GM12892 (cell line): ENCODE measurements around the gene PTPRK.

Source experiments
- DNase-seq: peaks from one replicate; pipeline ENCODE4 v3.0.0; 2011; ENCODE audit not compliant: insufficient read length
- FAIRE-seq: peaks from 2 replicates; lab custom pipeline; 2011; peaks lifted over from hg19 to GRCh38; lab: Jason Lieb, UNC
- POLR2A ChIP-seq: IDR thresholded peaks from 2 replicates; pipeline ENCODE4 v1.6.1; 2011; ENCODE audit warnings: low read depth, low read length, control low read depth
- POLR2AphosphoS5 ChIP-seq: IDR thresholded peaks from 2 replicates; pipeline ENCODE4 v1.6.1; 2011; ENCODE audit warnings: low read depth, low read length, control low read depth
- TAF1 ChIP-seq: IDR thresholded peaks from 2 replicates; pipeline ENCODE4 v1.6.1; 2011; ENCODE audit warnings: low read depth, mild to moderate bottlenecking, control low read depth, low read length, borderline replicate concordance

The PTPRK gene

GRCh38 chr6:128252341-128253176 is 267.8 kb downstream of the PTPRK start:
- FAIRE-seq, result no peak
- TF ChIP-seq POLR2A (no peak), POLR2AphosphoS5 (no peak), TAF1 (no peak)
- no peak for DNase-seq

GRCh38 chr6:128251445-128252340 is 268.7 kb downstream of the PTPRK start:
- FAIRE-seq (no peak), DNase-seq (no peak)
- TF ChIP-seq POLR2AphosphoS5 (no peak), TAF1 (no peak), POLR2A (no peak)

GRCh38 chr6:128250370-128251070 is 269.9 kb downstream of the PTPRK start:
- FAIRE-seq, result no peak
- TF ChIP-seq POLR2A, result no peak
- no peak for TF ChIP-seq TAF1
- TF ChIP-seq POLR2AphosphoS5, result no peak
- no peak for DNase-seq

GRCh38 chr6:128249429-128249828 is 271.0 kb downstream of the PTPRK start:
- FAIRE-seq (no peak), DNase-seq (no peak)
- TF ChIP-seq POLR2AphosphoS5, result no peak
- no peak for TF ChIP-seq POLR2A
- no peak for TF ChIP-seq TAF1

- FAIRE-seq (no peak), DNase-seq (no peak)
- TF ChIP-seq TAF1 (no peak), POLR2AphosphoS5 (no peak), POLR2A (no peak)
These were observed 273.7 kb downstream of the PTPRK start for GRCh38 chr6:128246472-128247260.

- DNase-seq (no peak), FAIRE-seq (no peak)
- TF ChIP-seq POLR2A (no peak), TAF1 (no peak), POLR2AphosphoS5 (no peak)
These were observed 275.5 kb downstream of the PTPRK start for GRCh38 chr6:128244751-128245405.

GRCh38 chr6:128242765-128243403 is 277.5 kb downstream of the PTPRK start:
- DNase-seq (no peak), FAIRE-seq (no peak)
- TF ChIP-seq POLR2AphosphoS5 (no peak), TAF1 (no peak)

- no peak for TF ChIP-seq POLR2A
- no peak for TF ChIP-seq TAF1
- no peak for TF ChIP-seq POLR2AphosphoS5
- DNase-seq, result no peak
- peak; percentile 9 for FAIRE-seq
These were observed 279.2 kb downstream of the PTPRK start for GRCh38 chr6:128241216-128241615.

GRCh38 chr6:128240024-128240428 is 280.4 kb downstream of the PTPRK start:
- no peak for DNase-seq
- TF ChIP-seq POLR2AphosphoS5 (no peak), TAF1 (no peak), POLR2A (no peak)
- FAIRE-seq, result peak; percentile 9

GRCh38 chr6:128239146-128239545 is 281.3 kb downstream of the PTPRK start:
- DNase-seq, result no peak
- no peak for FAIRE-seq
- TF ChIP-seq POLR2A (no peak), POLR2AphosphoS5 (no peak), TAF1 (no peak)
